HG02970 (cell line): ENCODE measurements around the gene SERPING1.
A peak's percentile ranks its signal among the peaks of the same experiment; 100 is the strongest.

ENCODE experiments used
- ATAC-seq: cut with Tn5 transposase; IDR thresholded peaks from one replicate; pipeline ENCODE4 v1.9.1; 2021; ENCODE audit warnings: mild to moderate bottlenecking, moderate library complexity, moderate number of reproducible peaks; ENCODE audit not compliant: unreplicated experiment, low FRiP score

The SERPING1 gene

DNA sequence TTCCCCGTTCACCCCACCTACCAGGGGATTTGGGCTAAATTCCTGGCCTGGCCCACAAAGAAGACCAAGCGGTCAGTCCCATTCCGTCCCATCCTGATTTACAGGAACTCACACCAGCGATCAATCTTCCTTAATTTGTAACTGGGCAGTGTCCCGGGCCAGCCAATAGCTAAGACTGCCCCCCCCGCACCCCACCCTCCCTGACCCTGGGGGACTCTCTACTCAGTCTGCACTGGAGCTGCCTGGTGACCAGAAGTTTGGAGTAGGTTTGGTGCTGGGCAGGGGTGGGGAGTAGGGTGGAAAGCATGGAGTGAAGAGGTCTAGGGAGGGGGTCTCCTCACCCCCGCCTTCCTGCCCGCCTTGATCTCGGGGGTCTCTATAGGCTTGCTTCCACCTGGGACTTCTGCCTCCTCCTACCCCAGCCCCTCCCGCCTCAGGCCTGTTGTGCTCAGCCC is at the start of gene SERPING1:
Gene SERPING1 (plus strand): TSS at position 225 of the 455 bp plus-strand sequence. CDS start 586 bp downstream, outside the sequence.
- no peak for ATAC-seq

GRCh38 chr11:57547854-57548377 is 49.6 kb upstream of the SERPING1 start:
- ATAC-seq: peak; percentile 84

DNA sequence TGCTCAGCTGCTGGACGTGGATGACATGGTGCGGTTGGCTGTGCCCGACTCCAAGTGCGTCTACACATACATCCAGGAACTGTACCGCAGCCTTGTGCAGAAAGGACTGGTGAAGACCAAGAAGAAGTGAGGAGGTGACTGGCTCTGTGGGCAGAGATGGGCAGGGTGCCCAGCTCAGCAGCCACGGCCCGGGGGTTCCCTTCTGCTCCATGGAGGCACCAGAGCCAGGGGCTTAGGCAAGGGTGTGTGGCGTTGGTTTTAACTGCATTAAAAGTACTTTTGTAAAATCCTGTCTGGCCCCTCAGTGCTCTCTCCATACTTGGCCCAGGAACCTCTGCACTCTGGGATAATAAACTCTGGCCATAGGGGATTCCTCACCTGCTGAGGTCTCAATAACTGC is 47.5 kb upstream of the SERPING1 start:
- no peak for ATAC-seq

DNA sequence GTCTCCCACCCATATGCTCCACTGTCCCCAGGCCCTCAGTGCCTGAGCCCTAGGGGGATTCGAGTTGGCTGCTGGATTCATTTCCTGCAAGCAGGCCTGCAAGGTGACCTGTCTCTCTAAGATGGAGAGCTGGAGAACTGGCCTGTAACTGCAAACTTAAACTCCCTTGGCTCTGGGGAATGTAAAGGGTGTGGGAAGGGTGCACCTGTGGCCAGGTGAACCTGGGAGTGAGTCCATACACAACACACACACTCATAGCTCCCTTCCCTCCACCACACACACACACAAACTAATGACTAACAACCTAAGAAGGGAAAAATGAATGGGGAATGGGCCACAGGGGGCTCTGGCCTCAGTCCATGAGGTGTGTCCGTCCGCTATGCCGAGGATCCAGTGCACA is 45.5 kb upstream of the SERPING1 start:
- no peak for ATAC-seq

DNA sequence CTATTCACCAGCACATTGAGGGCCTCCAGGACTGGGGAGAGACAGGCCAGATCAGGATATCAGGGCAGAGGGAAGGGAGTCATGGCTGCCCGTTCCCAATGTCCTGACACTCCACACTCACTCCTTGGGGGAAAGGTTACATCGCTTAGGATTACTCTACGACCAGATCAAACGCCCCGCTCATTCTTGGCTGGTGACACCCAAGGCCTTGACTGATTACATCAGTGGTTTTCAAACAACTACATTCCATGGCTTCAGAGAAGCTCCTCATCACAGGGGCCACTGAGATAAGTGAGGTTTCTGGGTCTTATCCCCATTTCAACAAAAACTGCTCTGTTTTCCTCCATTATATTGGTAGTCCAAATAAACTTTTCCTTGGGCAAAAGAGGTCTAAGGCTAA is 45.0 kb upstream of the SERPING1 start:
- ATAC-seq: no peak

GRCh38 chr11:57555393-57555792 is 42.1 kb upstream of the SERPING1 start:
- ATAC-seq: no peak

DNA sequence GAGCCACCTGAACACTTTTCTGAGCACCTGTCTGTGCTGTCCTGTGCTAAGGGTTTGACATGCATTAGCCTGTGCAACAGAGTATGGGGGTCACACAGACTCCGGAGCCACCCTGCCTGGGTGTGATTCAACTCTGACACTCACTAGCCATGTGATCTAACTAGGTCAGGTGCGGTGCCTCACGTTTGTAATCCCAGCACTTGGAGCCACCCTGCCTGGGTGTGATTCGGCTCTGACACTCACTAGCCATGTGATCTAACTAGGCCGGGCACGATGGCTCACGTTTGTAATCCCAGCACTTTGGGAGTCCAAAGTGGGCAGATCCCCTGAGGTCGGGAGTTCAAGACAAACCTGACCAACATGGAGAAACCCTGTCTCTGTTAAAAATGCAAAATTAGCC is 41.4 kb upstream of the SERPING1 start:
- no peak for ATAC-seq

DNA sequence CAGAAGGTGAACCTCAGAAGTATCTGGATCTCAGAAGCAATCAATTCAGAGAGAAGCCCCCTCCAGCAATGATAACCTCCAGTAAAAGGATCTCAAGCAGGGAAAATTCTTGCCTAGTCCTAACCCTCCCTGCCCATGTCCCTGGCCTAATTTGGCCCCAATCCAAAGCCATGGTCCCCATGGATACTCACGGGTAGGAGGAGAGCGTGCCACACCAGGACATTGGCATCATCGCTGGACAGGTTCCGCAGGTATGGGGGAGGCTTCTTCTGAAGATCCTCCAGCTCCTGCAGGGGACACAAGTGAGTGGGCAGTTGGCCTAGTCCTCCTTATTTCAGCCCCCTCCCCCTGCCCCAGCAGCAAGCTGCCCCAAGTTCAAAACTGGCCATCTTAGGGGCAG is 37.3 kb upstream of the SERPING1 start:
- ATAC-seq: no peak

GRCh38 chr11:57562596-57562995 is 34.9 kb upstream of the SERPING1 start:
- no peak for ATAC-seq

DNA sequence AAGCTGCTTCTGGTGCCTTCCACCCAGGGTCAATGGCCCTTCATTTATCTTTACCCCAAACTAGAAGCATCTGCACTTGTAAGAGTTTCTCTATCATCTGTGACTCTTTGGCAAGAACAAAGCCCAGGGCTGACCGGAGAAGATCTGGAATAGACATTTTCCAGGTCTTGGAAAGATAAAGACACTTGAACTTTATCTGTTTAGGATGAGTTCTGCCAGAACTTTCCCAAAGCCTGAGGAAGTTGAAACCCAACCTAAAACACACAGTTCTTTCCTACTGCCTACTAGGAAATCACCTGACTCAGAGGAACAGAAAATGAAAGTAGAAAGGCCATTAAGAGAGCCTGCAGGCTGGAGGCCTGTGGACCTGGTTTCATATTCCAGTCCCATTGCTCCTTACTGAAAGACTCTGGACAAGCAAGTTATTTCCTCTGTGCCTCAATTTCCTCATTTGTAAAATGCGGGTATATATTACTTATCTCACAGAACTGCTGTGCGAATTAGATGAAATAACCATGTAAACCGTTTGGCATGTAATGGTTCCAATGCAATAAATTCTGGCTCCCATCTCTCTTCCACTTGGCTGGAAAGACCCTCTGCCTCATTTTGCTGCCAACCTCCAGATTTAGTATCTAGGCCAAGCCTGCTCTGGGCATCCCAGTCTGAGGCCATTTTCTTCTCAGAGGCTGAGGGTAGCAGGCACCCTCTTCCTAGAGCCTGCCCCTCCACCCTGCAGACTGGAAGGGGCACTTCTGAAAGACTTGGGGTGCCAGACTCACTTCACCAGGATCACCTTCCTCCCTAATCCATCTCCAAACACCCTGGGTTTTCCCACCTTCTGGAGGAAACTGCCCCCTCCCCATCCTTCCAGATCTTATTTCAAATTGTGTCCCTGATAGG is 31.2 kb upstream of the SERPING1 start:
- ATAC-seq: peak; percentile 56

- no peak for ATAC-seq
Observed at GRCh38 chr11:57566905-57567514, 30.5 kb upstream of the SERPING1 start.

- peak; percentile 57 for ATAC-seq
Observed at GRCh38 chr11:57567515-57568329, 29.8 kb upstream of the SERPING1 start, which contains the start of gene UBE2L6. UBE2L6 (minus strand) TSS chr11:57567672; CDS start chr11:57567611, 61 bp downstream.

DNA sequence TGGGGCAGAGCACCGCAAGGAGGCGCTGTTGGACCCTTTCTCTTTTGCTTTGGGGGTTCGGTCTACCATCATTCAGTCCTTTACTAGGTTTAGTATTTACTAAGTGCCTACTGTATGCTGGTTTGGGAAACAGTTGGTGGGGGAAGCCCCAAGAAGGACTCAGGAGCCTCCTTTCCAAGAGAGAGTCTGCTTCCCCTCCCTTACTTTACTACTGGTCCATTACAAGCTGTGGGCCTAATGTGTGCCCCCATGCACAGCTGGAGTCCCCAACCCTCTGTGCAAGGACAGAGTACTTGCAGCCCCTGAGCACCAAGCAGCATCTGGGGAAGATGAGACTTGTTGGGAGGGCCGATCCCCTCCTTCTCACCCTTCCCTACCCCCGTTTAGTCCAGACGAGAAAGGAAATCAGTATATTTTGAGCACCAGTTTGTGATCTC is 29.1 kb upstream of the SERPING1 start:
- ATAC-seq: peak; percentile 6

DNA sequence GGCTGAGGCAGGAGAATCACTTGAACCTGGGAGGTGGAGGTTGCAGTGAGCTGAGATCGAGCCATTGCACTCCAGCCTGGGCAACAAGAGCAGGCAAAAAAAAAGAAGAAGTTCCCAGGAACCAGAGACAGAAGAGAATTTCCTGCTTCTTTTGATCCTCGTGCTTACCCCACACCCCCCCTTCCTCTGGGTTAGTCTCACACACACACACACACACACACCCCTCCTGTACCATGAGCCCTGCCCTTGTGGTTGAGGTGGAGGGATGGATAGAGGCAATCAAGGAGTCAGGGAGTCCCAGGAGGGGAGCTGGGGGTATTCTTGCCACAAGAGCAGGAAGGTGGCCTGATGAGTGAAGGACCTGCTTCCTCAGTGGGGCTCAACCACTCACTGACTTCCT is 25.9 kb upstream of the SERPING1 start:
- no peak for ATAC-seq

DNA sequence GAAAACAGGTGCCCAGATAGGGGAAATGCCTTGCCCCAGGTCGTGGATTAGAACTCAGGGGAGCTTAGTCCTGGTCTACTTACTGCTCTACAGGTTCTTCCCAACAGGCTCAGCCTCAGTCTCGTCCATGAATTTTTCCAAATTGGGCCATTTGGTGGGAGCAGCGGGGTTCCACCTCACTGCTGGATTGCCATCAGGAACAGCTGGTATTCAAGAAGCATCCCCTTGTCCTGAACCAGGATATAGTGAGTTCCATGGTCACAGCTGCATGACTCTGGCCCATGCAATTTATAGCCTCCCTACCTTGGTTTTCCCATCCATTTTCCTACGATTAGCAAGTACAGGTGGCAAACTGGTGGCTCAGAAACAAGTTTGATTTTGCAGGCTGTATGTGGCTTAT is 23.4 kb upstream of the SERPING1 start:
- no peak for ATAC-seq

GRCh38 chr11:57584341-57584740 is 13.1 kb upstream of the SERPING1 start:
- no peak for ATAC-seq

DNA sequence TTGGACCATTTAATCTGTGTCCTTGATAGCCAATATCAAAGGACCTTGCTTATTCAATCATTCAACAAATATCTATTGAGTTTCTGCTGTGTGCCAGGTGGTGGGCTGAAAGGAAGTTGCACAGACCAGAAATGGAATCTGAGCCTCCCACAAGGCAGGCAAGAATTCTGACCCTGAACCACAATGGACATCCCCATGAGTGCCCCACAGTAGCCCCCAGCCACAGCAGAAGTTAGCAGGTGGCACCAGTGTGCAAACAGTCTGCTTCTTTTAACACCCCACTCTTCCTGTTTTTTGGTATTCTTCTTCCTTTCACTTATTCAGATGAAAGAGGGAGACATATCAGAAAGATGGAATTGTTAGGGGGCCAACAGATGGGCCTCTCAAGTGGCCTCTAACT is 12.2 kb upstream of the SERPING1 start:
- no peak for ATAC-seq

GRCh38 chr11:57586711-57587245 is 10.7 kb upstream of the SERPING1 start:
- ATAC-seq: no peak

GRCh38 chr11:57588046-57588710 is 9.3 kb upstream of the SERPING1 start:
- ATAC-seq: no peak
